HepG2 (cell line): ENCODE results near the gene ADGRL2. TPM values are rescaled to one million over a fixed set of nuclear protein-coding genes. Genes with fewer than 3 reads are reported as not detected.

Experiments used
- ATAC-seq: fragments of 200-7000 bp; cut with Tn5 transposase; 3 replicates; pipeline ENCODE4 v1.9.1; 2020; ENCODE audit warnings: mild to moderate bottlenecking, moderate library complexity
- BruUV-seq: library from RNA; stranded (reverse); fragments of 400-500 nt; replicated peaks from 2 replicates; lab custom pipeline; 2021; lab: Mats Ljungman, UMichigan
- CTCF ChIA-PET: fragments of 300-600 bp; formaldehyde crosslinking; extraction: SDS; loops from one replicate; lab custom pipeline; 2021; ENCODE audit warnings: low total read pairs, inconsistent platforms, low intra/inter-chr PET ratio; lab: Yijun Ruan, JAX
- POLR2A ChIA-PET: fragments of 350-600 bp; sonication (Branson Sonifier 250); formaldehyde crosslinking; loops from one replicate; lab custom pipeline; 2020; ENCODE audit warnings: antibody characterized with exemption, inconsistent platforms; lab: Yijun Ruan, JAX
- DNase-seq: peaks from one replicate; pipeline ENCODE4 v3.0.0-alpha.2; 2015; ENCODE audit warnings: low spot score
- FAIRE-seq: peaks from 3 replicates; lab custom pipeline; 2011; peaks lifted over from hg19 to GRCh38; lab: Jason Lieb, UNC
- H2AFZ ChIP-seq: one replicate; pipeline ENCODE4 v1.6.1; 2011; ENCODE audit warnings: low read length, inconsistent platforms
- H3K27ac ChIP-seq: fragments of 300-600 bp; 3 replicates; pipeline ENCODE4 v1.8.0; 2011; ENCODE audit warnings: mixed run types, mild to moderate bottlenecking, mixed read lengths, low read length, inconsistent platforms; ENCODE audit not compliant: insufficient read depth; ENCODE audit errors: extremely low read length
- H3K27me3 ChIP-seq, 2 experiments: fragments of 200-600 bp in 1 of 2; 2 replicates in 1 of 2; 3 replicates in 1 of 2; pipeline versions ENCODE4 v1.6.0 to v1.8.0; 2011; ENCODE audit warnings: low read length in 2 of 2, mild to moderate bottlenecking in 2 of 2, moderate library complexity in 2 of 2, inconsistent platforms in 1 of 2; ENCODE audit not compliant: insufficient read depth in 2 of 2, control insufficient read depth in 1 of 2
- H3K36me3 ChIP-seq, 2 experiments: fragments of 200-600 bp in 1 of 2; replicated peaks in 1 of 2; 2 replicates in 1 of 2; 3 replicates in 1 of 2; pipeline versions ENCODE4 v1.5.1 to v1.8.0; 2011; ENCODE audit warnings: low read length in 2 of 2, inconsistent platforms in 1 of 2; ENCODE audit not compliant: insufficient read depth in 2 of 2, control insufficient read depth in 1 of 2
- H3K4me1 ChIP-seq: 2 replicates; pipeline ENCODE4 v1.5.1; 2012; ENCODE audit warnings: low read length, inconsistent platforms; ENCODE audit not compliant: insufficient read depth
- H3K4me2 ChIP-seq: 2 replicates; pipeline ENCODE4 v1.6.0; 2011; ENCODE audit warnings: low read depth, low read length, inconsistent platforms
- H3K4me3 ChIP-seq, 3 experiments: fragments of 200-600 bp in 1 of 3; sonication (generic), shearing (Covaris generic) in 1 of 3; replicated peaks in 1 of 3; 2 replicates each; pipeline ENCODE4 v1.5.1; 2011 to 2016; ENCODE audit warnings: low read length in 3 of 3, inconsistent platforms in 2 of 3, low read depth in 2 of 3, mild to moderate bottlenecking in 2 of 3, control low read depth in 1 of 3, mixed read lengths in 1 of 3; ENCODE audit not compliant: insufficient read depth in 1 of 3
- H3K79me2 ChIP-seq: one replicate; pipeline ENCODE4 v1.6.1; 2011; ENCODE audit warnings: low read length, inconsistent platforms; ENCODE audit not compliant: insufficient read depth
- H3K9ac ChIP-seq: 2 replicates; pipeline ENCODE4 v1.6.0; 2011; ENCODE audit warnings: mild to moderate bottlenecking, low read depth, low read length, inconsistent platforms; ENCODE audit not compliant: insufficient read depth
- H3K9me3 ChIP-seq: 2 replicates; pipeline ENCODE4 v1.5.1; 2012; ENCODE audit warnings: mild to moderate bottlenecking, low read length
- H4K20me1 ChIP-seq: 2 replicates; pipeline ENCODE4 v1.6.0; 2011; ENCODE audit warnings: inconsistent platforms, mild to moderate bottlenecking, low read length, moderate library complexity; ENCODE audit not compliant: insufficient read depth
- BCL3 ChIP-seq: sonication (generic); formaldehyde crosslinking; IDR thresholded peaks from 2 replicates; pipeline ENCODE4 v1.5.1; 2020; ENCODE audit warnings: mild to moderate bottlenecking, missing genetic modification reagents, moderate library complexity
- FOSL1 ChIP-seq: sonication (generic); formaldehyde crosslinking; IDR thresholded peaks from 2 replicates; pipeline ENCODE4 v1.9.0; 2021; ENCODE audit warnings: missing genetic modification reagents, borderline replicate concordance
- KDM4B ChIP-seq: sonication (generic); formaldehyde crosslinking; IDR thresholded peaks from 2 replicates; pipeline ENCODE4 v1.4.0; 2020; ENCODE audit warnings: missing genetic modification reagents
- REST ChIP-seq, 2 experiments: IDR thresholded peaks; 2 replicates each; pipeline ENCODE4 v1.6.1; 2011 to 2012; ENCODE audit warnings: low read length in 2 of 2, borderline replicate concordance in 1 of 2, low read depth in 1 of 2, mild to moderate bottlenecking in 1 of 2, moderate library complexity in 1 of 2
- SYNCRIP ChIP-seq: fragments of 200-400 bp; formaldehyde crosslinking; IDR thresholded peaks from 2 replicates; pipeline ENCODE4 v1.6.1; 2018; ENCODE audit warnings: mild to moderate bottlenecking, low read depth, low read length; ENCODE audit not compliant: insufficient read depth
- WGBS: methylation state at CpG from one replicate; pipeline ENCODE4 v1.1.6; 2017; ENCODE audit warnings: low lambda C conversion rate; 5-methylcytosine and 5-hydroxymethylcytosine counted together
- in situ Hi-C: cut with HindIII; loops from 2 replicates; pipeline ENCODE4 v1.10.0; 2017; ENCODE audit warnings: low pct_unique_long_range_greater_than_20kb; ENCODE audit not compliant: extremely low pct_ligation_motif_present
- intact Hi-C: fragments of 100-400 bp; cut with micrococcal nuclease; formaldehyde crosslinking; loops from one replicate; pipeline ENCODE4 v1.10.0; 2022; ENCODE audit not compliant: unreplicated experiment
- polyA plus RNA-seq, 8 experiments: library from polyadenylated mRNA; depleted of rRNA in 3 of 8; stranded (reverse) in 7 of 8; unstranded in 1 of 8; fragments of >200 nt; fragmentation: Illumina TruSeq in 4 of 8; extraction: Trizol in 4 of 8; gene quantifications; 2 replicates each; pipeline versions ENCODE4 v1.2.1 to v1.2.3, GENCODE V29; 2011 to 2016; ENCODE audit warnings: low read depth in 4 of 8, missing spikeins in 1 of 8, mixed read lengths in 1 of 8; ENCODE audit not compliant: insufficient read depth in 1 of 8
- total RNA-seq, 5 experiments: library from RNA; depleted of rRNA; stranded (reverse); fragments of >200 nt; fragmentation: Illumina TruSeq; extraction: Trizol; gene quantifications; 2 replicates each; pipeline ENCODE4 v1.2.3, GENCODE V29; 2016; ENCODE audit warnings: low read depth in 1 of 5

Gene ADGRL2
- total and polyA plus RNA-seq, 2 of the 13 experiments (the other 11 are each of a cell fraction or from before 2014, with no cell fraction given), result 15.3 to 31.6 TPM

DNA sequence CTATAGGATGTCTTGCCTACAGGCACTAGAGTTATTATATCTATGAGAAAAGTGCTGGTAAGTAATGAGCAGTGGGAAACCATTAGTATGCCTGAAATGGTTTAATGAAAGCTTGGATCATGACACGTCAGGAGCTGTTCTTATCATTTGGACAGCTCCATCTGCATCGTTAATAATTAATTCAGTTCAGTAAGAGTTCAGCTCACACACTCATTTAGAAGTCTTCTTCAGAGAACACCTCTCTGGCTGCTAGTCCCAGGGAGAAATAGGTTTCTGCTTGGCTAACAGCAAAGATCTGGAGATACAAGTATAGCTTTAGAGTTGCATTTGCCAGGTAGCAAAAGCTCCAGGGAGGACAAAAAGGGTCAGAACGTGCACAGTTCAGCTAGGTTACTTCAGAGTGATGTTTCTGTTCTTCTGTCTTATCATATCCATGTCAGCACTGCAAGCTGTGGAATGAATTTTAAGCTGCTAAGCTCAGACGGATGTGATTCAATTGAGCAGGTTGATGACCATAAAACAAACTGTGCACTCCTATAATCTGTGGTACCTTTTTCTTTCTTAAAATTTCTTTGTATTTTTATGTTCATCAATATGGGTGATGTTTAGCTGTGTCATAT, 173.6 kb downstream of the ADGRL2 start:
- Histone ChIP-seq H3K9me3 (no peaks in the 10 kb centered on the region; the same call in 1 of the 2 replicates), H3K27ac (peak overlapping the region; percentile 7), H3K4me2 (no peak overlapping the region), H4K20me1 (no peaks in the 10 kb centered on the region), H3K79me2 (no peaks in the 10 kb centered on the region), H3K9ac (no peak overlapping the region), H3K4me1 (peaks cover 20% of the 10 kb centered on the region), H3K27me3 (no peaks in the 10 kb centered on the region), H3K36me3 (no peaks in the 10 kb centered on the region), H3K4me3 (no peak overlapping the region), H2AFZ (no peak overlapping the region)
- ATAC-seq, result no peak; the same call in 1 of the 3 replicates
- ChIA-PET CTCF (no interaction called here), POLR2A (no interaction called here)
- no TSS peak for BruUV-seq
- intact Hi-C loops, result no loop called here
- peak in 1 of 2 experiments; percentile 79; a peak in 2 of 4 replicates for TF ChIP-seq REST (IDR thresholded peaks at IDR 0.05; ENCODE audit: borderline replicate concordance in 1 of 2, low read depth in 1 of 2, low read length in 2 of 2)
- no peak for TF ChIP-seq FOSL1
- no peak for TF ChIP-seq KDM4B (CRISPR knock-in tag)
- no peak for TF ChIP-seq SYNCRIP
- no peak for TF ChIP-seq BCL3 (CRISPR knock-in tag)
- peak; percentile 3 for DNase-seq
- WGBS, result 11% methylated on average over 4 of the region's 4 CpGs
- no peak for FAIRE-seq
- in situ Hi-C loops, result no loop called here
